MM.1S (cell line): ENCODE results near the gene TYMS.
A peak's percentile ranks its signal among the peaks of the same experiment; 100 is the strongest.

ENCODE experiments used
- DNase-seq: peaks from one replicate; pipeline ENCODE4 v3.0.0-alpha.2; 2015
- H2AFZ ChIP-seq: fragments of 300-600 bp; sonication (generic); 2 replicates; pipeline ENCODE4 v1.6.0; 2016; ENCODE audit warnings: antibody characterized with exemption, low read length
- H3F3A ChIP-seq: fragments of 300-600 bp; sonication (generic); 2 replicates; pipeline ENCODE4 v1.6.1; 2016; ENCODE audit warnings: mild to moderate bottlenecking, antibody characterized with exemption, low read length, moderate library complexity, mixed read lengths; ENCODE audit not compliant: insufficient read depth
- H3K27ac ChIP-seq: fragments of 300-600 bp; sonication (generic); 2 replicates; pipeline ENCODE4 v1.5.1; 2016; ENCODE audit warnings: mild to moderate bottlenecking, low read length
- H3K27me3 ChIP-seq: fragments of 300-600 bp; sonication (generic); replicated peaks from 2 replicates; pipeline ENCODE4 v1.6.0; 2016; ENCODE audit warnings: low read length; ENCODE audit not compliant: insufficient read depth
- H3K36me3 ChIP-seq: fragments of 300-600 bp; sonication (generic); replicated peaks from 2 replicates; pipeline ENCODE4 v1.6.1; 2016; ENCODE audit warnings: mild to moderate bottlenecking, low read length, mixed read lengths; ENCODE audit not compliant: insufficient read depth
- H3K4me1 ChIP-seq: fragments of 300-600 bp; sonication (generic); 2 replicates; pipeline ENCODE4 v1.6.1; 2016; ENCODE audit warnings: low read length, mixed read lengths
- H3K4me2 ChIP-seq: fragments of 300-600 bp; sonication (generic); 2 replicates; pipeline ENCODE4 v1.6.0; 2016; ENCODE audit warnings: low read depth, low read length
- H3K4me3 ChIP-seq: fragments of 300-600 bp; sonication (generic); 2 replicates; pipeline ENCODE4 v1.5.1; 2016; ENCODE audit warnings: low read length, mixed read lengths
- H3K79me2 ChIP-seq: fragments of 300-600 bp; sonication (generic); 2 replicates; pipeline ENCODE4 v1.6.1; 2016; ENCODE audit warnings: mixed run types, low read length, mixed read lengths
- H3K9ac ChIP-seq: fragments of 300-600 bp; sonication (generic); 2 replicates; pipeline ENCODE4 v1.6.1; 2016; ENCODE audit warnings: low read length, mixed read lengths
- H3K9me2 ChIP-seq: fragments of 300-600 bp; sonication (generic); replicated peaks from 2 replicates; pipeline ENCODE4 v1.6.1; 2016; ENCODE audit warnings: mild to moderate bottlenecking, low read length, mixed read lengths; ENCODE audit not compliant: insufficient read depth
- H3K9me3 ChIP-seq: fragments of 300-600 bp; sonication (generic); replicated peaks from 2 replicates; pipeline ENCODE4 v1.6.1; 2016; ENCODE audit warnings: mild to moderate bottlenecking, low read length, mixed read lengths; ENCODE audit not compliant: insufficient read depth
- H4K20me1 ChIP-seq: fragments of 300-600 bp; sonication (generic); 2 replicates; pipeline ENCODE4 v1.6.1; 2016; ENCODE audit warnings: mild to moderate bottlenecking, low read length, moderate library complexity, mixed read lengths; ENCODE audit not compliant: insufficient read depth
- CTCF ChIP-seq: fragments of 300-600 bp; sonication (generic); IDR thresholded peaks from 2 replicates; pipeline ENCODE4 v1.5.1; 2016; ENCODE audit warnings: antibody characterized with exemption, low read length, mixed read lengths
- EZH2 ChIP-seq: fragments of 300-600 bp; sonication (generic); optimal IDR thresholded peaks from 2 replicates; pipeline ENCODE3; 2017; ENCODE audit warnings: low read depth, mild to moderate bottlenecking, antibody characterized with exemption, low read length, mixed read lengths
- EZH2phosphoT487 ChIP-seq: fragments of 300-600 bp; sonication (generic); IDR thresholded peaks from 2 replicates; pipeline ENCODE4 v1.6.1; 2018; ENCODE audit warnings: antibody characterized with exemption, low read length

Gene TYMS

GRCh38 chr18:662197-662596, 4.7 kb downstream of the TYMS start:
- Histone ChIP-seq H4K20me1 (peaks cover 8% of the 10 kb centered on the region), H3K9me2 (no peaks in the 10 kb centered on the region), H3K79me2 (peaks cover 59% of the 10 kb centered on the region), H3K4me1 (peaks cover 5% of the 10 kb centered on the region; the same call in 1 of the 2 replicates), H3K9ac (no peak overlapping the region), H3K9me3 (no peaks in the 10 kb centered on the region), H3K27ac (no peak overlapping the region), H3F3A (peaks cover 12% of the 10 kb centered on the region; the same call in 1 of the 2 replicates), H3K27me3 (no peaks in the 10 kb centered on the region), H3K36me3 (peaks cover 31% of the 10 kb centered on the region), H3K4me2 (no peak overlapping the region), H2AFZ (no peak overlapping the region), H3K4me3 (no peak overlapping the region)
- no peak for TF ChIP-seq CTCF
- no peak for TF ChIP-seq EZH2
- TF ChIP-seq EZH2phosphoT487, result no peak
- no peak for DNase-seq

- DNase-seq, result no peak
- H3K4me3 ChIP-seq, result no peak overlapping the region
- no peak overlapping the region for H3K4me2 ChIP-seq
- H3K27me3 ChIP-seq, result no peaks in the 10 kb centered on the region
- peaks cover 25% of the 10 kb centered on the region for H3K36me3 ChIP-seq
- no peak overlapping the region for H3K9ac ChIP-seq
- peaks cover 18% of the 10 kb centered on the region for H4K20me1 ChIP-seq
- H3K9me3 ChIP-seq, result no peaks in the 10 kb centered on the region
- H3K4me1 ChIP-seq, result no peaks in the 10 kb centered on the region
- H2AFZ ChIP-seq, result no peak overlapping the region
- no peaks in the 10 kb centered on the region for H3K9me2 ChIP-seq
- TF ChIP-seq EZH2 (no peak), CTCF (peak; percentile 32), EZH2phosphoT487 (no peak)
- peaks cover 57% of the 10 kb centered on the region for H3K79me2 ChIP-seq
- no peak overlapping the region for H3K27ac ChIP-seq
- no peaks in the 10 kb centered on the region for H3F3A ChIP-seq
Measured at GRCh38 chr18:666177-666576, 8.7 kb downstream of the TYMS start.

- H3K9ac ChIP-seq, result no peak overlapping the region
- TF ChIP-seq EZH2 (no peak), EZH2phosphoT487 (no peak), CTCF (no peak)
- peaks cover 27% of the 10 kb centered on the region for H3K36me3 ChIP-seq
- no peaks in the 10 kb centered on the region for H3F3A ChIP-seq
- no peaks in the 10 kb centered on the region for H3K9me2 ChIP-seq
- no peak overlapping the region for H3K4me3 ChIP-seq
- no peaks in the 10 kb centered on the region for H3K4me1 ChIP-seq
- no peaks in the 10 kb centered on the region for H3K9me3 ChIP-seq
- no peak overlapping the region for H3K27ac ChIP-seq
- peaks cover 55% of the 10 kb centered on the region for H3K79me2 ChIP-seq
- no peak overlapping the region for H3K4me2 ChIP-seq
- no peak for DNase-seq
- H4K20me1 ChIP-seq, result peaks cover 18% of the 10 kb centered on the region
- H2AFZ ChIP-seq, result no peak overlapping the region
- no peaks in the 10 kb centered on the region for H3K27me3 ChIP-seq
Measured at GRCh38 chr18:666628-667027, 9.2 kb downstream of the TYMS start.
